Fibroblast of mammary gland (primary cell): ENCODE measurements around the gene DNAJC25.

ENCODE experiments used
- DNase-seq: peaks from one replicate; pipeline ENCODE4 v3.0.0-alpha.2; 2010; ENCODE audit warnings: low read depth
- H3K4me3 ChIP-seq: 2 replicates; pipeline ENCODE4 v1.5.1; 2011; ENCODE audit warnings: low read depth, mild to moderate bottlenecking, low read length, moderate library complexity; ENCODE audit not compliant: control insufficient read depth
- CTCF ChIP-seq: conservative IDR thresholded peaks from 2 replicates; pipeline ENCODE4 v1.5.1; 2011; ENCODE audit warnings: low read depth, low read length, inconsistent platforms; ENCODE audit not compliant: control insufficient read depth, insufficient read depth

The DNAJC25 gene

DNA sequence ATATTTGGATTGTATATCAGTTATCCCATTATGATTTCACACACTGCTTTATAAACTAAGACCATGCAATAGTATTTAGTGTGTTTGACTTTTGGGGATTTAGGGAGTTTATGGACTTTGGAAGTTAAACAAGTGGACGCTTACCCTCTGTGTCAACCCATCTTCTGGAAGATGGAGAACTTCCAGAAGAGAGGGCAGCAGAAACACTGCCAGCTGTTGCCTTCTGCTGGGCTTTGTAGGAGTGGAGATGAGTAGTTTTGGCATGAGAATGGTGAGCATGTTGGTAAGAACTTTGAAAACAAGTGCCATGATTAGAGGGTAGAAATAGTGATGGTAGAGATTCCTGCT lies 2.2 kb downstream of the DNAJC25 start:
- no peak overlapping the region for H3K4me3 ChIP-seq
- no peak for DNase-seq
- no peak for TF ChIP-seq CTCF

DNA sequence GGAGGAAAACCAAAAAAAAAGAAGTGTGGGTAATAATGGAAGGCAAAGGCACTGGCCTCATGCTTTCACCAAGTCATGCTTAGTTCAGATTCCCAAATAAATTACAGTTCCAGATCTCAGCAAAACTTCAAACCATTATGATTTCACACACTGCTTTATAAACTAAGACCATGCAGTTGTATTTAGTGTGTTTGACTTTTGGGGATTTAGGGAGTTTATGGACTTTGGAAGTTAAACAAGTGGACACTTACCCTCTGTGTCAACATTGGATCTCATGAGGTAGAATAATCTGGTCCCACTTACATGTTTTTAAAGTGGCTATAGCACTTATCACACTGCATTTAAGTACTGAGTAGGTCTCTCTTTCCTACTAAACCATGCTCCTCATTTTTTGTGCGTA lies 3.7 kb downstream of the DNAJC25 start:
- no peak overlapping the region for H3K4me3 ChIP-seq
- TF ChIP-seq CTCF, result no peak
- DNase-seq, result no peak

DNA sequence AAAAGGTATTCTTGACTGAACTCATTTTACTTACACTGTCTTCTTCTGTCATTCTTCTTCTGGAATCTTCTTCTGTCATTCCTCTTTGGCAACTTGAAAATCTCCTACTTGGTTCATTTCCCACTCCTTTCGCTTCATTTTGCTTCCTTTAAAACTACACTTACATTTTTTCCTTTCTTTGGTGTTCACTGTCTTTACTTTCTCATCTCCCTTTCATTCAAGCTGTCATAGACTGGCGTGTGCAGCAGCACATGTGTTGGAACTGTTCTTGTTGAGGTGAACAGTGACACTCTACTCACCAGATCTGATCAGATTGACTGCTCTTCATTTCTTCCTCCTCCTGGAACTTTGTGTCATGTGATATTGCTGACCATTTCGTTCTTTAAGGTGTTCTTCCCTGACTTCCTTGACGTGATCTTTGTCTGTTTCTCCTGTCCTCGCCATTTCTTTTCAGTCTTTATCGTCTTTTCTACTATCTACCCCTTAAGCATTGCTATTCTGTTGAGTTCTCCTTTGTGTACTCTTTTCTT lies 6.4 kb downstream of the DNAJC25 start:
- no peak overlapping the region for H3K4me3 ChIP-seq
- no peak for TF ChIP-seq CTCF
- no peak for DNase-seq

DNA sequence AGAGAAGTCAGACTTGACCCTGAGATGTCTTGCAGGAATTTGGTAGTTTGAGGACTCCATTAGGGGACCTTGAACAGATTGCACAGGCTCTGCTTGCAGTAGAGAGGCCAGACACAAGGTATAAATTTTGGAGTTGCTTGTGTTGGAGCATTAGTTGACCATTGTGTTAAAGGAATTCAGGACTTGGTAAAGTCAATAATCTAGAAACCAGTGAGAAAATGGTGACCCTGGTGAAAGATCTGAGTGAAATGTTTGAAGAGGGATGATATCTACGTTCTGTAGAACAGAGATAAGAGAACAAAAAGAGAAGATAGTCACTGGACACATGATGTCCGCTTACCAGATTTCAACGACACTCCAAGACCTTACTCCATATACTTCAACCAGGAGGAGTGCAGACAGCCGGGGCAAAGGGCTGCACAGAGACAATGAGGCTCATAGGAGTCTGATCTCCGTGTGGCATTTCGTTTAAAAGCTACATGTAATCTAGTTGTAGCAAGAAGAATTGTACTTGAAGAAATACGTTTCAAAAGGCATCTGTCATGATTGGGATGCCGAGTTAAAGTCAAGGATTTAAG lies 13.2 kb downstream of the DNAJC25 start:
- DNase-seq, result no peak
- TF ChIP-seq CTCF, result no peak
- H3K4me3 ChIP-seq, result no peak overlapping the region

GRCh38 chr9:111645806-111646205 lies 14.7 kb downstream of the DNAJC25 start:
- peak; percentile 45 for DNase-seq
- no peak for TF ChIP-seq CTCF
- no peak overlapping the region for H3K4me3 ChIP-seq

GRCh38 chr9:111646417-111646816 lies 15.3 kb downstream of the DNAJC25 start:
- no peak overlapping the region for H3K4me3 ChIP-seq
- TF ChIP-seq CTCF, result no peak
- DNase-seq, result no peak

DNA sequence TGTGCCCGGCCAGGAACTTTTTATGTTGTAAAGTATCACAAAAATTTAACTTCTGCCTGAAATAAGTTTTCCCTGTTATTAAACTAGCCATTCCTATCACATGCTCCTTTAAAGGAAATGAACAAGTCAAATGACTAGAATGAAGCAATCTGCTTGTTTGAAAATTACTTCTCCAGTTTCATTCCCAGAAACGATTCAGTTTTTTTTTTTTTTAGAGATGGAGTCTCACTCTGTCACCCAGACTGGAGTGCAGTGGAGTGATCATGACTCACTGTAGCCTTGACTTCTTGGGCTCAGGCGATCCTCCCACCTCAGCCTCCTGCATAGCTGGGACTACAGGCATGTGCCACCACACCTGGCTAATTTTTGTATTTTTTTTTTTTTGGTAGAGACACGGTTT lies 16.9 kb downstream of the DNAJC25 start:
- TF ChIP-seq CTCF, result no peak
- peak; percentile 63 for DNase-seq
- H3K4me3 ChIP-seq, result no peak overlapping the region
